K562 (cell line): ENCODE measurements around the gene PAQR8. TPM values are rescaled to one million over a fixed set of nuclear protein-coding genes. Genes with fewer than 3 reads are reported as not detected.

Experiments
- ATAC-seq: fragments of 200-7000 bp; cut with Tn5 transposase; 3 replicates; pipeline ENCODE4 v1.9.1; 2020; ENCODE audit warnings: moderate library complexity
- BruUV-seq: library from RNA; stranded (reverse); fragments of 400-500 nt; replicated peaks from 2 replicates; lab custom pipeline; 2021; lab: Mats Ljungman, UMichigan
- CTCF ChIA-PET: fragments of 300-600 bp; formaldehyde crosslinking; extraction: SDS; loops from one replicate; lab custom pipeline; 2021; ENCODE audit warnings: low intra/inter-chr PET ratio; lab: Yijun Ruan, JAX
- POLR2A ChIA-PET: fragments of 300-600, 350-650 bp; sonication (Branson Sonifier 250); formaldehyde crosslinking; extraction: SDS; loops from one replicate; lab custom pipeline; 2021; ENCODE audit warnings: antibody characterized with exemption, inconsistent platforms; lab: Yijun Ruan, JAX
- DNase-seq, 4 experiments: peaks; one replicate each; pipeline versions ENCODE4 v3.0.0 to v3.0.0-alpha.2; 2011 to 2018; ENCODE audit warnings: low spot score in 3 of 4, mixed read lengths in 3 of 4; ENCODE audit errors: extremely low read depth in 1 of 4
- FAIRE-seq: peaks from 2 replicates; lab custom pipeline; 2011; peaks lifted over from hg19 to GRCh38; lab: Jason Lieb, UNC
- H2AFZ ChIP-seq: 2 replicates; pipeline ENCODE4 v1.6.0; 2011; ENCODE audit warnings: low read depth, low read length, control low read depth, inconsistent platforms
- H3K27ac ChIP-seq: fragments of 200-600 bp; 3 replicates; pipeline ENCODE4 v1.8.0; 2011; ENCODE audit warnings: low read depth, mild to moderate bottlenecking, control low read depth, inconsistent platforms, low read length, moderate library complexity, mixed read lengths; ENCODE audit errors: extremely low read depth
- H3K27me3 ChIP-seq, 2 experiments: fragments of 300-600 bp in 1 of 2; 2 replicates in 1 of 2; 3 replicates in 1 of 2; pipeline versions ENCODE4 v1.6.0 to v1.8.0; 2011; ENCODE audit warnings: inconsistent platforms in 2 of 2, low read length in 2 of 2, mild to moderate bottlenecking in 1 of 2, mixed read lengths in 1 of 2, moderate library complexity in 1 of 2; ENCODE audit not compliant: control insufficient read depth in 2 of 2, insufficient read depth in 2 of 2
- H3K36me3 ChIP-seq: fragments of 300-600 bp; 3 replicates; pipeline ENCODE4 v1.8.0; 2011; ENCODE audit warnings: mild to moderate bottlenecking, low read length, inconsistent platforms; ENCODE audit not compliant: control insufficient read depth, insufficient read depth
- H3K4me1 ChIP-seq, 2 experiments: fragments of 200-600 bp in 1 of 2; replicated peaks in 1 of 2; 2 replicates in 1 of 2; 3 replicates in 1 of 2; pipeline versions ENCODE4 v1.5.1 to v1.8.0; 2011; ENCODE audit warnings: inconsistent platforms in 2 of 2, low read length in 2 of 2, mild to moderate bottlenecking in 1 of 2, mixed read lengths in 1 of 2, moderate library complexity in 1 of 2; ENCODE audit not compliant: control insufficient read depth in 2 of 2, insufficient read depth in 2 of 2
- H3K4me2 ChIP-seq: 2 replicates; pipeline ENCODE4 v1.6.1; 2011; ENCODE audit warnings: low read length, control low read depth, inconsistent platforms, mixed read lengths; ENCODE audit not compliant: insufficient read depth
- H3K4me3 ChIP-seq: fragments of 200-600 bp; sonication (generic), shearing (Covaris generic); 2 replicates; pipeline ENCODE4 v1.5.1; 2016; ENCODE audit warnings: control low read depth, inconsistent platforms
- H3K79me2 ChIP-seq: fragments of 200-600 bp; 3 replicates; pipeline ENCODE4 v1.8.0; 2011; ENCODE audit warnings: low read length, inconsistent platforms; ENCODE audit not compliant: control insufficient read depth, insufficient read depth
- H3K9ac ChIP-seq, 2 experiments: 2 replicates each; pipeline versions ENCODE4 v1.6.0 to v1.6.1; 2011; ENCODE audit warnings: low read depth in 2 of 2, low read length in 2 of 2, control low read depth in 1 of 2, inconsistent platforms in 1 of 2, mild to moderate bottlenecking in 1 of 2, mixed read lengths in 1 of 2; ENCODE audit not compliant: insufficient read depth in 1 of 2
- H3K9me1 ChIP-seq: one replicate; pipeline ENCODE4 v1.6.0; 2011; ENCODE audit warnings: inconsistent platforms, mild to moderate bottlenecking, low read length, moderate library complexity; ENCODE audit not compliant: control insufficient read depth, insufficient read depth
- H3K9me3 ChIP-seq: replicated peaks from 2 replicates; pipeline ENCODE4 v1.5.1; 2011; ENCODE audit warnings: low read depth, low read length, inconsistent platforms; ENCODE audit not compliant: control insufficient read depth, insufficient read depth
- H4K20me1 ChIP-seq: replicated peaks from 2 replicates; pipeline ENCODE4 v1.6.1; 2011; ENCODE audit warnings: low read length, inconsistent platforms, mixed read lengths; ENCODE audit not compliant: control insufficient read depth, insufficient read depth
- CBX5 ChIP-seq: IDR thresholded peaks from 2 replicates; pipeline ENCODE4 v1.6.1; 2014; ENCODE audit warnings: low read depth, borderline replicate concordance
- CTCF ChIP-seq, 3 experiments: IDR thresholded peaks in 2 of 3; conservative IDR thresholded peaks in 1 of 3; 2 replicates each; pipeline ENCODE4 v1.5.1; 2011 to 2012; ENCODE audit warnings: low read length in 3 of 3, mild to moderate bottlenecking in 3 of 3, control low read depth in 2 of 3, improper control_type of control experiment in 1 of 3, inconsistent platforms in 1 of 3, low read depth in 1 of 3, mixed read lengths in 1 of 3, moderate library complexity in 1 of 3; ENCODE audit not compliant: insufficient read depth in 2 of 3
- KLF6 ChIP-seq: fragments of 250-450 bp; sonication (Bioruptor Pico); IDR thresholded peaks from 2 replicates; pipeline ENCODE4 v1.4.0; 2020; ENCODE audit warnings: mild to moderate bottlenecking, moderate library complexity, borderline replicate concordance
- NFIC ChIP-seq: fragments of 450-650 bp; IDR thresholded peaks from 2 replicates; pipeline ENCODE4 v1.6.1; 2017; ENCODE audit warnings: mild to moderate bottlenecking, inconsistent platforms
- PHB ChIP-seq: fragments of 250-450 bp; sonication (Bioruptor Pico); IDR thresholded peaks from 2 replicates; pipeline ENCODE4 v1.5.0; 2021
- WGBS: fragments of 100-300 bp; shearing (Covaris generic); methylation state at CpG from one replicate; pipeline ENCODE4 v1.1.6; 2016; ENCODE audit warnings: low coverage, mixed read lengths; ENCODE audit not compliant: insufficient coverage; ENCODE audit errors: missing lambda C conversion rate; 5-methylcytosine and 5-hydroxymethylcytosine counted together
- in situ Hi-C: fragments of 300-500 bp; cut with MboI; formaldehyde crosslinking; loops from 4 replicates; pipeline ENCODE4 v1.15.0; 2018; ENCODE audit warnings: inconsistent platforms, mixed read lengths
- intact Hi-C: fragments of 100-400 bp; cut with micrococcal nuclease; formaldehyde crosslinking; loops from 2 replicates; pipeline ENCODE4 v1.14.2; 2022
- polyA plus RNA-seq, 8 experiments: library from polyadenylated mRNA; depleted of rRNA in 4 of 8; stranded (reverse) in 5 of 8; unstranded in 3 of 8; fragments of >200 nt; fragmentation: Nextera tagmentation in 2 of 8; fragmentation: Illumina TruSeq in 1 of 8; extraction: Ambion mirVana in 2 of 8; extraction: Trizol in 1 of 8; gene quantifications; 2 replicates each; pipeline versions ENCODE4 v1.2.1 to v1.2.3, GENCODE V29; 2011 to 2014; ENCODE audit warnings: inconsistent platforms in 1 of 8, missing spikeins in 1 of 8
- total RNA-seq, 7 experiments: library from RNA; depleted of rRNA in 6 of 7; stranded (reverse); fragments of >200 nt in 6 of 7; fragmentation: Illumina TruSeq in 2 of 7; extraction: Trizol in 2 of 7; gene quantifications; 2 replicates each; pipeline versions ENCODE4 v1.2.1 to v1.2.3, GENCODE V29; 2011 to 2021; ENCODE audit warnings: low replicate concordance in 1 of 7

The PAQR8 gene
- total and polyA plus RNA-seq, 9 of the 15 experiments (the other 6 are each of a cell fraction or from before 2014, with no cell fraction given) = 1.4 to 10.2 (median 3.5) TPM

GRCh38 chr6:52403086-52403485 is 41.1 kb downstream of the PAQR8 start (continued):
- TF ChIP-seq KLF6 = no peak
- no peak for TF ChIP-seq CBX5
- no peak for TF ChIP-seq PHB (CRISPR knock-in tag)

GRCh38 chr6:52403627-52404026 is 41.7 kb downstream of the PAQR8 start:
- in situ Hi-C loops (loop anchor here (25.0 kb wide), 1 partner anchor 1084 kb away; no protein-coding TSS in a partner anchor), intact Hi-C loops (no loop called here)
- WGBS = 66% methylated on average over 9 of the region's 9 CpGs
- Histone ChIP-seq H3K9ac (no peak overlapping the region; a peak in 1 of 4 replicates), H3K4me3 (no peak overlapping the region), H3K4me1 (peaks cover 0 to 4% of the 10 kb centered on the region in 2 experiments; a peak in 2 of 5 replicates), H3K79me2 (no peaks in the 10 kb centered on the region), H2AFZ (no peak overlapping the region), H3K9me1 (no peaks in the 10 kb centered on the region), H3K36me3 (peaks cover 2% of the 10 kb centered on the region; the same call in 1 of the 3 replicates), H3K4me2 (no peak overlapping the region), H3K27ac (no peak overlapping the region), H4K20me1 (no peaks in the 10 kb centered on the region), H3K27me3 (no peaks in the 10 kb centered on the region), H3K9me3 (no peaks in the 10 kb centered on the region)
- peak; percentile 73 for TF ChIP-seq NFIC
- no peak for TF ChIP-seq CTCF (IDR thresholded peaks at IDR 0.05 in 2 of 3, conservative IDR thresholded peaks at IDR 0.05 in 1 of 3; ENCODE audit: insufficient read depth in 2 of 3, low read depth in 1 of 3, low read length in 3 of 3)
- DNase-seq (no peak), ATAC-seq (no peak), FAIRE-seq (no peak)
- CTCF ChIA-PET = no interaction called here
- POLR2A ChIA-PET = interaction anchor here (0.6 to 2.1 kb wide), 3 partner anchors 16 to 123 kb away, joined by 3 to 6 read pairs (median 3); partner anchors contain the start of gene EFHC1
- BruUV-seq = no TSS peak
